Neutrophil (primary cell): ENCODE measurements around the gene USP6NL.

Experiments
- H3K27ac ChIP-seq: fragments of 200-600 bp; sonication (generic); 2 replicates; pipeline ENCODE4 v1.5.1; 2016; ENCODE audit warnings: mild to moderate bottlenecking, moderate library complexity
- H3K27me3 ChIP-seq: fragments of 200-600 bp; sonication (generic); 2 replicates; pipeline ENCODE4 v1.6.0; 2016; ENCODE audit warnings: mild to moderate bottlenecking
- H3K36me3 ChIP-seq: fragments of 200-600 bp; sonication (generic); 2 replicates; pipeline ENCODE4 v1.5.1; 2017
- H3K4me1 ChIP-seq, 2 experiments: fragments of 200-600 bp in 1 of 2; sonication (generic) in 1 of 2; 1 replicate in 1 of 2; 2 replicates in 1 of 2; pipeline versions ENCODE4 v1.5.1 to v1.6.1; 2013 to 2016; ENCODE audit warnings: low read depth in 1 of 2, low read length in 1 of 2, mild to moderate bottlenecking in 1 of 2, moderate library complexity in 1 of 2; ENCODE audit not compliant: control insufficient read depth in 1 of 2, insufficient read depth in 1 of 2
- H3K4me3 ChIP-seq, 2 experiments: fragments of 200-600 bp in 1 of 2; sonication (generic) in 1 of 2; 1 replicate in 1 of 2; 2 replicates in 1 of 2; pipeline ENCODE4 v1.5.1; 2013 to 2016; ENCODE audit warnings: low read depth in 1 of 2, low read length in 1 of 2, mild to moderate bottlenecking in 1 of 2, moderate library complexity in 1 of 2
- H3K9me3 ChIP-seq: fragments of 200-600 bp; sonication (generic); 2 replicates; pipeline ENCODE4 v1.5.1; 2016
- CTCF ChIP-seq: fragments of 200-600 bp; sonication (generic); IDR thresholded peaks from 2 replicates; pipeline ENCODE4 v1.5.1; 2016; ENCODE audit warnings: antibody characterized with exemption

The USP6NL gene

GRCh38 chr10:11406746-11407145, 204.7 kb downstream of the USP6NL start:
- H3K9me3 ChIP-seq = no peaks in the 10 kb centered on the region
- H3K4me1 ChIP-seq = peaks cover 6 to 8% of the 10 kb centered on the region in 2 experiments
- no peak for TF ChIP-seq CTCF
- H3K27ac ChIP-seq = no peak overlapping the region
- no peaks in the 10 kb centered on the region for H3K36me3 ChIP-seq
- H3K4me3 ChIP-seq = no peak overlapping the region
- peaks cover 7% of the 10 kb centered on the region for H3K27me3 ChIP-seq

DNA sequence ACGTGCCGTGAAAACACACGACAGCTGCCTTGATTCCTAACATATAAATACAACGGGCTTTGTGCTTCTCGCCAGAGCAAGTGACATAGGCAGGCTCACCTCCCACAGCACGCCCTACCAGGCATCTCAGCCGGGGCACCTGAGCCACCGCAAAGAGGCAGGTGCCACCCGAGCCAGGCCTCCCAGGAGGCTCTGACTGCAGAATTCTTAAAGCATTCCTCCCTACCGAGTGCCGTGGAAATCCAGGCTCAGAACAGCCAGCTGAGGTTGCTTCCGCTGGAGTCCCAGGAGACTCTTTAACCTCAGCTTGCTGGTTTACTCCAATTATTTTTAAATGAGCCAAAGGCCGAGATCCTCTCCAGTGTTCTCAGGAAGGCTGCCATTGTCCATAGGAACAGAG, 206.5 kb downstream of the USP6NL start:
- TF ChIP-seq CTCF = no peak
- H3K9me3 ChIP-seq = no peaks in the 10 kb centered on the region
- H3K36me3 ChIP-seq = no peaks in the 10 kb centered on the region
- no peak overlapping the region for H3K4me3 ChIP-seq
- peaks cover 6 to 8% of the 10 kb centered on the region in 2 experiments for H3K4me1 ChIP-seq
- H3K27me3 ChIP-seq = peaks cover 22% of the 10 kb centered on the region
- no peak overlapping the region for H3K27ac ChIP-seq
